ENCODE measurements around the gene ITGA7. TPM values are rescaled to one million over a fixed set of nuclear protein-coding genes. Genes with fewer than 3 reads are reported as not detected.

ITGA7 gene
- total RNA-seq, 1 donor from 2014 or later = 43.4 TPM

DNA sequence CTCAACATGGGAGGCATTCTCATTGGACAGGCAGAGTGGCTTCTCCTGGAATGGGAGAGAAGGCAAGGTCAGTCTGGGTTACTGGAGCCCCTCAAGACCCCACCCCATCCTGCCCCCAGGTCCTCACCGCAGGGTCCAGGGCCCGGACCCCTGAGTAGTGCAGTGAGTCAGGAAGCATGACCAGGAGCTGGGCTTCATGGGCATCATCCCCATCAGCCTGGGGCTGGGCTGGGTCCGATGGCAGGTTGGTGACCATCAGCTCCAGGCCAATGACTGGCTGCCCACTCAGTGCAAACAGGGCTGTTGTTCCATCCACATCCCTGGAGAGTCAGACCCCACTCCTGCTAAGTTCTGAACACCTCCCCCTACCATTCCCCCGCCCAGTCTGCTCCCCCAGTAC, 13.1 kb downstream of the ITGA7 start:
- Histone ChIP-seq H3K79me2 (ENCODE audit: low read depth) (no peaks in the 10 kb centered on the region), H3K4me3 (no peak overlapping the region), H2AFZ (replicated peaks) (no peak overlapping the region), H3K4me1 (no peaks in the 10 kb centered on the region), H4K20me1 (ENCODE audit: low read depth) (no peaks in the 10 kb centered on the region), H3K36me3 (no peaks in the 10 kb centered on the region), H3K4me2 (no peak overlapping the region), H3K9ac (no peak overlapping the region), H3K27ac (no peak overlapping the region), H3K9me3 (ENCODE audit: low read depth) (no peaks in the 10 kb centered on the region), H3K27me3 (no peaks in the 10 kb centered on the region), H3F3A (ENCODE audit: low read depth) (no peaks in the 10 kb centered on the region)
- Mint-ChIP-seq H3K4me1 (no peaks in the 10 kb centered on the region), H3K27me3 (ENCODE audit: insufficient read depth, low read depth) (peaks cover 2% of the 10 kb centered on the region), H3K36me3 (peaks cover 7% of the 10 kb centered on the region), H3K27ac (no peak overlapping the region), H3K9me3 (no peaks in the 10 kb centered on the region), H3K4me3 (no peak overlapping the region)
- TF ChIP-seq EZH2 (IDR thresholded peaks at IDR 0.05) (no peak), EZH2phosphoT487 (IDR thresholded peaks at IDR 0.05) (no peak)
- TF ChIP-seq, protein P1, sequence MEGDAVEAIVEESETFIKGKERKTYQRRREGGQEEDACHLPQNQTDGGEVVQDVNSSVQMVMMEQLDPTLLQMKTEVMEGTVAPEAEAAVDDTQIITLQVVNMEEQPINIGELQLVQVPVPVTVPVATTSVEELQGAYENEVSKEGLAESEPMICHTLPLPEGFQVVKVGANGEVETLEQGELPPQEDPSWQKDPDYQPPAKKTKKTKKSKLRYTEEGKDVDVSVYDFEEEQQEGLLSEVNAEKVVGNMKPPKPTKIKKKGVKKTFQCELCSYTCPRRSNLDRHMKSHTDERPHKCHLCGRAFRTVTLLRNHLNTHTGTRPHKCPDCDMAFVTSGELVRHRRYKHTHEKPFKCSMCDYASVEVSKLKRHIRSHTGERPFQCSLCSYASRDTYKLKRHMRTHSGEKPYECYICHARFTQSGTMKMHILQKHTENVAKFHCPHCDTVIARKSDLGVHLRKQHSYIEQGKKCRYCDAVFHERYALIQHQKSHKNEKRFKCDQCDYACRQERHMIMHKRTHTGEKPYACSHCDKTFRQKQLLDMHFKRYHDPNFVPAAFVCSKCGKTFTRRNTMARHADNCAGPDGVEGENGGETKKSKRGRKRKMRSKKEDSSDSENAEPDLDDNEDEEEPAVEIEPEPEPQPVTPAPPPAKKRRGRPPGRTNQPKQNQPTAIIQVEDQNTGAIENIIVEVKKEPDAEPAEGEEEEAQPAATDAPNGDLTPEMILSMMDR (IDR thresholded peaks at IDR 0.05) = no peak
- DNase-seq (ENCODE audit: low spot score) = no peak

DNA sequence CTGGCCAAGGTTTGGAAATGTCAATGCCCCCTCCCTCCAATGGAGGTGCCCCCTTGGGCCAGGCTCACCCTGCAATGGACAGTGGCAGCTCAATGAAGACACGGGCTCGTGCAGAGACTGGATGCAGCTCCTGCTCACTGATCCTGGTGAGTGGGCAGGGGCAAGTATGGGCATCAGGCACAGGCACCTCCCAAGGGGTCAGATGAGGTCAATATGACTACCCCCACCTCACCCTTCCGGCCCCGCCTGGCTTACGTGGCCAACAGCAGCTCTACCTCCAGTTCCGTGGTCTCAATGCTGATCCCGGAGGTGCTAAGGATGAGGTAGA, 13.6 kb downstream of the ITGA7 start:
- H3K27me3 Mint-ChIP-seq (ENCODE audit: insufficient read depth, low read depth) = peaks cover 2% of the 10 kb centered on the region
- no peak overlapping the region for H3K27ac Mint-ChIP-seq
- H3K4me1 ChIP-seq = no peaks in the 10 kb centered on the region
- no peak overlapping the region for H3K4me3 ChIP-seq
- no peak overlapping the region for H3K9ac ChIP-seq
- H3K4me2 ChIP-seq = no peak overlapping the region
- H2AFZ ChIP-seq (replicated peaks) = no peak overlapping the region
- TF ChIP-seq EZH2phosphoT487 (IDR thresholded peaks at IDR 0.05) (no peak), EZH2 (IDR thresholded peaks at IDR 0.05) (no peak)
- TF ChIP-seq, protein P1 (IDR thresholded peaks at IDR 0.05) = no peak
- H3K4me1 Mint-ChIP-seq = no peaks in the 10 kb centered on the region
- no peaks in the 10 kb centered on the region for H3K9me3 ChIP-seq (ENCODE audit: low read depth)
- no peaks in the 10 kb centered on the region for H3K79me2 ChIP-seq (ENCODE audit: low read depth)
- H3K4me3 Mint-ChIP-seq = no peak overlapping the region
- H3K36me3 ChIP-seq = no peaks in the 10 kb centered on the region
- H3K27ac ChIP-seq = no peak overlapping the region
- H3F3A ChIP-seq (ENCODE audit: low read depth) = no peaks in the 10 kb centered on the region
- no peaks in the 10 kb centered on the region for H3K27me3 ChIP-seq
- peaks cover 7% of the 10 kb centered on the region for H3K36me3 Mint-ChIP-seq
- no peak for DNase-seq (ENCODE audit: low spot score)
- no peaks in the 10 kb centered on the region for H3K9me3 Mint-ChIP-seq
- H4K20me1 ChIP-seq (ENCODE audit: low read depth) = no peaks in the 10 kb centered on the region

DNA sequence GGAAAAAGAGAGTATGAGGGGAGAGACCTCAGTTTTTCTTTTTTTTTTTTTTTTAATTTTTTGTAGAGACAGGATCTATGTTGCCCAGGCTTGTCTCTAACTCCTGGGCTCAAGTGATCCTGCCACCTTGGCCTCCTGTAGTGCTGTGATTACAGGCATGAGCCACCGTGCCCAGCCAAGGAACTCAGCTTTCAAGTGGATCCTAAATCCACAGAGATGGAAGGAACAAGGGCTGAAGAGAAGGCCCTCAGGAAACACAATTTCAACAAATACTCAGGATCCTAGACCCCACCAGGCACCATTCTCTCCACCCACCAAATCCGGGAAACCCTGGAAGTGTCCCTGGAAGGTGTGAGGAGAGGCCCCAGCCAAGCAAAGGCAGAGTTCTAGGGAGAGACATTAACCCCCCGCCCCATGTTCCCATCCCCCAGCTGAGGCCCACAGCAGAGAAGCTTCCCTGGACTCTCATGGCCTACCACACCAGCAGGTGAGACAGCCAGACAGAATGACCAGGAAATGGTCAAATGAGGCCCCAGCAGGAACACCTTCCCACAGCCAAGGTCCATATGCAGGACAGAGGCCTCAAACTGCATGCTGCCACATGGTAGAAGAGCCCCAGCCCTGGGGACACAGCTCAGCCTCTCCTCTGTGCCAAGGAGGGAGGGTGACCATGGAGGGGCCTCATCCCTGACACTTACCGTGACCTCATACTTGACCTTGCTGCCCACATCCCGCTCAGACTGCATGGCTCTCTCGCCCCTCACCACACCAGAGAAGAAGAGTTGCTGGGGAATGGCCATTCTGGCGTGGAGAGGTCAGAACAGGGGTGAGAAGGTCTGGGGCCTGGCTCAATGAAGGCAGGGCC, 14.1 kb downstream of the ITGA7 start:
- Histone ChIP-seq H4K20me1 (ENCODE audit: low read depth) (no peaks in the 10 kb centered on the region), H3K27ac (no peak overlapping the region), H2AFZ (replicated peaks) (no peak overlapping the region), H3K36me3 (no peaks in the 10 kb centered on the region), H3K27me3 (no peaks in the 10 kb centered on the region), H3K4me3 (no peak overlapping the region), H3K4me1 (no peaks in the 10 kb centered on the region), H3K9ac (no peak overlapping the region), H3F3A (ENCODE audit: low read depth) (no peaks in the 10 kb centered on the region), H3K4me2 (no peak overlapping the region), H3K9me3 (ENCODE audit: low read depth) (no peaks in the 10 kb centered on the region), H3K79me2 (ENCODE audit: low read depth) (no peaks in the 10 kb centered on the region)
- Mint-ChIP-seq H3K27me3 (ENCODE audit: insufficient read depth, low read depth) (peaks cover 2% of the 10 kb centered on the region), H3K4me1 (no peaks in the 10 kb centered on the region), H3K36me3 (peaks cover 7% of the 10 kb centered on the region), H3K4me3 (no peak overlapping the region), H3K9me3 (no peaks in the 10 kb centered on the region), H3K27ac (no peak overlapping the region)
- TF ChIP-seq EZH2phosphoT487 (IDR thresholded peaks at IDR 0.05) (no peak), EZH2 (IDR thresholded peaks at IDR 0.05) (no peak)
- TF ChIP-seq, protein P1 (IDR thresholded peaks at IDR 0.05) = no peak
- DNase-seq (ENCODE audit: low spot score) = no peak

Measured in neural progenitor cell (in vitro differentiated cells).